ENCODE data around the gene RNF25. TPM values are rescaled to one million over a fixed set of nuclear protein-coding genes. Genes with fewer than 3 reads are reported as not detected.

Gene RNF25
- total RNA-seq: 19.9 and 26.9 TPM in 2 replicates

GRCh38 chr2:218671654-218672566, at the start of gene RNF25, which contains the start of gene STK36:
RNF25 (minus strand) TSS chr2:218672002; CDS start chr2:218671970, 32 bp downstream.
STK36 (plus strand) TSS chr2:218672086; CDS start chr2:218672830, 744 bp downstream.

GRCh38 chr2:218710687-218711549, 39.1 kb upstream of the RNF25 start, which contains the start of gene TTLL4:
TTLL4 (plus strand) TSS chr2:218710835; CDS start chr2:218737677, 26,842 bp downstream.

GRCh38 chr2:218659258-218659987, 12.4 kb downstream of the RNF25 start, which contains the start of the genes BCS1L and ZNF142:
BCS1L (plus strand) TSS chr2:218659683; CDS start chr2:218660988, 1,305 bp downstream.
ZNF142 (minus strand) TSS chr2:218659623; CDS start chr2:218656429, 3,194 bp downstream.

Other genes starting within 250 kb of the RNF25 start
- gene USP37, start 103.7 kb downstream of the RNF25 start, total RNA-seq: 5.8 and 6.5 TPM in 2 replicates
- 70.3 and 86.3 TPM in 2 replicates for gene CNOT9, start 103.2 kb downstream of the RNF25 start, total RNA-seq
- gene PLCD4, start 64.1 kb downstream of the RNF25 start, total RNA-seq: 0.60 and 1.2 TPM in 2 replicates
- gene ZNF142, start 12.4 kb downstream of the RNF25 start, total RNA-seq: 15.1 and 15.2 TPM in 2 replicates
- gene BCS1L, start 12.3 kb downstream of the RNF25 start, total RNA-seq: 36.9 and 42.3 TPM in 2 replicates
- 8.3 and 10.8 TPM in 2 replicates for gene STK36, start 84 bp upstream of the RNF25 start, total RNA-seq
- gene TTLL4, start 38.8 kb upstream of the RNF25 start, total RNA-seq: 13.9 and 17.5 TPM in 2 replicates
- gene CYP27A1, start 110.1 kb upstream of the RNF25 start, total RNA-seq: 6.4 and 7.4 TPM in 2 replicates
- not detected in 2 replicates for gene PRKAG3, start 159.8 kb upstream of the RNF25 start, total RNA-seq
- not detected in 2 replicates for gene WNT6, start 187.8 kb upstream of the RNF25 start, total RNA-seq
- not detected in 2 replicates for gene WNT10A, start 208.8 kb upstream of the RNF25 start, total RNA-seq

Data from mammary microvascular endothelial cell (primary cell).